Neuronal stem cell (in vitro differentiated cells): Measurements from ENCODE around the gene TSNAXIP1.

Experiments
- DNase-seq: peaks from one replicate; pipeline ENCODE4 v3.0.0-alpha.2; 2013; ENCODE audit warnings: low spot score
- H2AFZ ChIP-seq: one replicate; pipeline ENCODE4 v1.6.1; 2013; ENCODE audit warnings: mild to moderate bottlenecking, low read length, inconsistent platforms
- H2AK5ac ChIP-seq: 2 replicates; pipeline ENCODE4 v1.6.1; 2013; ENCODE audit warnings: low read depth, mild to moderate bottlenecking, inconsistent platforms, low read length, moderate library complexity, mixed read lengths
- H2BK120ac ChIP-seq: 2 replicates; pipeline ENCODE4 v1.6.1; 2013; ENCODE audit warnings: low read depth, mild to moderate bottlenecking, inconsistent platforms, low read length, moderate library complexity, mixed read lengths
- H2BK12ac ChIP-seq: one replicate; pipeline ENCODE4 v1.6.1; 2013; ENCODE audit warnings: low read length, inconsistent platforms
- H2BK15ac ChIP-seq: 2 replicates; pipeline ENCODE4 v1.6.1; 2013; ENCODE audit warnings: mild to moderate bottlenecking, low read length, inconsistent platforms, mixed read lengths
- H2BK5ac ChIP-seq: one replicate; pipeline ENCODE4 v1.6.1; 2013; ENCODE audit warnings: inconsistent platforms, mild to moderate bottlenecking, low read length, moderate library complexity
- H3K14ac ChIP-seq: one replicate; pipeline ENCODE4 v1.6.1; 2013; ENCODE audit warnings: low read length, inconsistent platforms
- H3K18ac ChIP-seq: 2 replicates; pipeline ENCODE4 v1.6.1; 2013; ENCODE audit warnings: low read length, inconsistent platforms
- H3K23ac ChIP-seq: 2 replicates; pipeline ENCODE4 v1.6.1; 2013; ENCODE audit warnings: low read depth, mild to moderate bottlenecking, mixed read lengths, low read length, inconsistent platforms; ENCODE audit not compliant: poor library complexity
- H3K27ac ChIP-seq: replicated peaks from 3 replicates; pipeline ENCODE4 v1.5.1; 2013; ENCODE audit warnings: low read length, inconsistent platforms
- H3K27me3 ChIP-seq, 3 experiments: 2 replicates each; pipeline ENCODE4 v1.6.1; 2013; ENCODE audit warnings: low read length in 3 of 3, mild to moderate bottlenecking in 2 of 3, inconsistent platforms in 1 of 3, low read depth in 1 of 3, mixed read lengths in 1 of 3, moderate library complexity in 1 of 3; ENCODE audit not compliant: control insufficient read depth in 3 of 3, insufficient read depth in 3 of 3
- H3K36me3 ChIP-seq, 2 donors: replicated peaks in 1 of 2; 2 replicates each; pipeline ENCODE4 v1.6.1; 2013; ENCODE audit warnings: low read length in 2 of 2; ENCODE audit not compliant: control insufficient read depth in 2 of 2, insufficient read depth in 2 of 2
- H3K4ac ChIP-seq: 2 replicates; pipeline ENCODE4 v1.6.1; 2013; ENCODE audit warnings: inconsistent platforms, mild to moderate bottlenecking, low read length, moderate library complexity
- H3K4me1 ChIP-seq, 2 donors: 1 replicate in 1 of 2; 2 replicates in 1 of 2; pipeline ENCODE4 v1.6.1; 2013; ENCODE audit warnings: low read length in 2 of 2, low read depth in 1 of 2; ENCODE audit not compliant: control insufficient read depth in 2 of 2, insufficient read depth in 1 of 2
- H3K4me2 ChIP-seq: one replicate; pipeline ENCODE4 v1.6.1; 2013; ENCODE audit warnings: mild to moderate bottlenecking, low read length, inconsistent platforms; ENCODE audit not compliant: insufficient read depth, poor library complexity, severe bottlenecking
- H3K4me3 ChIP-seq, 2 donors: 2 replicates each; pipeline ENCODE4 v1.5.1; 2013; ENCODE audit warnings: low read length in 2 of 2, mild to moderate bottlenecking in 2 of 2, inconsistent platforms in 1 of 2, moderate library complexity in 1 of 2
- H3K79me1 ChIP-seq: one replicate; pipeline ENCODE4 v1.6.1; 2013; ENCODE audit warnings: low read depth, mild to moderate bottlenecking, inconsistent platforms, low read length, moderate library complexity
- H3K9ac ChIP-seq: one replicate; pipeline ENCODE4 v1.6.1; 2013; ENCODE audit warnings: mild to moderate bottlenecking, low read depth, low read length, inconsistent platforms; ENCODE audit not compliant: poor library complexity
- H3K9me3 ChIP-seq, 2 donors: replicated peaks in 1 of 2; 2 replicates each; pipeline versions ENCODE3 to v1.6.1; 2013; ENCODE audit warnings: low read length in 2 of 2, mild to moderate bottlenecking in 2 of 2, inconsistent platforms in 1 of 2, low read depth in 1 of 2, mixed read lengths in 1 of 2, moderate library complexity in 1 of 2; ENCODE audit not compliant: control insufficient read depth in 2 of 2, insufficient read depth in 1 of 2
- H4K8ac ChIP-seq: one replicate; pipeline ENCODE4 v1.6.1; 2013; ENCODE audit warnings: low read depth, mild to moderate bottlenecking, inconsistent platforms, low read length, moderate library complexity
- H4K91ac ChIP-seq: one replicate; pipeline ENCODE4 v1.6.1; 2013; ENCODE audit warnings: low read length, low read depth, mild to moderate bottlenecking, inconsistent platforms; ENCODE audit not compliant: poor library complexity
- WGBS, 2 donors: extraction: QIAGEN DNeasy Blood & Tissue Kit; methylation state at CpG; one replicate each; pipeline ENCODE4 v1.1.7; 2013; ENCODE audit warnings: missing lambda C conversion rate in 2 of 2, mixed read lengths in 1 of 2; ENCODE audit not compliant: insufficient read length in 2 of 2, insufficient replicate concordance in 1 of 2; ENCODE audit errors: extremely low coverage in 2 of 2; 5-methylcytosine and 5-hydroxymethylcytosine counted together

Gene TSNAXIP1

DNA sequence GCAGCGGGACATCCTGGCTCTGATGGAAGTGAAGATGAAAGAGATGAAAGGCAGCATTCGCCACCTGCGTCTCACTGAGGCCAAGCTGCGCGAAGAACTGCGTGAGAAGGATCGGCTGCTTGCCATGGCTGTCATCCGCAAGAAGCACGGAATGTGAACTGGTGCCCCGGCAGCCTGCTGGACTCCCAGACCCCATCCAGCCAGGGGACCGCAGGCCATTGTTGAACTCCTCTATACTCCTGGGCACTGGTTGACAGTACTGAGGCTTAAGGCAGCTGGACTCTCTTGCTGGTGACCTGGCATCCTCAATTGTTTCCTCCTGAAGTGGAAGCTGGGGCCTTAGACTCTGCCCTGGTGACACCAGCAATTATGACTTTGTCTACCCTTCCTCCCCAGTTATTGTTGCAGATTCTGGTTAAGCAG, 36.7 kb downstream of the TSNAXIP1 start:
- H2BK15ac ChIP-seq: no peak overlapping the region
- peaks cover 14% of the 10 kb centered on the region for H3K79me1 ChIP-seq
- H2AFZ ChIP-seq: peak overlapping the region; percentile 100
- H3K4me1 ChIP-seq: peaks cover 22 to 23% of the 10 kb centered on the region in 2 donors
- H3K4ac ChIP-seq: no peak overlapping the region
- DNase-seq: no peak
- H2BK5ac ChIP-seq: no peak overlapping the region
- no peak overlapping the region for H2BK120ac ChIP-seq
- no peak overlapping the region for H2AK5ac ChIP-seq
- H3K9me3 ChIP-seq: no peaks in the 10 kb centered on the region
- no CpG with 5 or more reads among the region's 11 CpGs for WGBS, 2 donors
- H2BK12ac ChIP-seq: peak overlapping the region; percentile 36
- H3K27ac ChIP-seq: no peak overlapping the region
- H4K91ac ChIP-seq: no peak overlapping the region
- peak overlapping the region; percentile 79 for H3K18ac ChIP-seq
- peak overlapping the region; percentile 88 to 91 for H3K4me3 ChIP-seq
- H3K27me3 ChIP-seq: no peaks in the 10 kb centered on the region
- no peak overlapping the region for H4K8ac ChIP-seq
- H3K23ac ChIP-seq: peak overlapping the region; percentile 99
- H3K36me3 ChIP-seq: peaks cover 3 to 16% of the 10 kb centered on the region in 2 donors
- H3K14ac ChIP-seq: no peak overlapping the region
- peak overlapping the region; percentile 89 for H3K4me2 ChIP-seq
- H3K9ac ChIP-seq: peak overlapping the region; percentile 98

DNA sequence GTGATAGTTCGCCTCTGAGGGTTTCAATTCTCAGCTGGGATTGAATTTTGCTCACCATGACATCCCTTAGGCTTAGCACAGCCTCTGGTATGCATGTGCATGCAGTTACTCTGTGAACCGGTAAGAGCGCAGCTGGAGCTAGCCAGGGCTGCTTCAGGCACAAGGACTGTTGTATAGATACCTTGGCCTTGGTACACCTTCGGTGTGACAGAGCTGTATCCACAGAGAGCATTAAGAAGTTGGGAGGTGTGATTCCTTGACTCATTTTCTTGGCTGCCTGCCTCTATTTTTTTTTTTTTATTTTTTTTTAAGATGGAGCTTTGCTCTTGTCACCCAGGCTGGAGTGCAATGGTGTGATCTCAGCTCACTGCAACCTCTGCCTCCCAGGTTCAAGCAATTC, 37.8 kb downstream of the TSNAXIP1 start:
- H3K27ac ChIP-seq: no peak overlapping the region
- H3K4ac ChIP-seq: no peak overlapping the region
- H2AFZ ChIP-seq: no peak overlapping the region
- no CpG with 5 or more reads among the region's 4 CpGs for WGBS, 2 donors
- no peak overlapping the region for H2BK15ac ChIP-seq
- no peak overlapping the region for H3K4me2 ChIP-seq
- no peak overlapping the region for H2AK5ac ChIP-seq
- H3K79me1 ChIP-seq: peaks cover 14% of the 10 kb centered on the region
- H3K4me1 ChIP-seq: peaks cover 22 to 23% of the 10 kb centered on the region in 2 donors
- no peak overlapping the region for H3K23ac ChIP-seq
- no peak for DNase-seq
- no peak overlapping the region for H4K91ac ChIP-seq
- H3K36me3 ChIP-seq: peaks cover 4 to 23% of the 10 kb centered on the region in 2 donors
- no peaks in the 10 kb centered on the region for H3K9me3 ChIP-seq
- no peak overlapping the region for H2BK5ac ChIP-seq
- no peak overlapping the region for H3K18ac ChIP-seq
- H2BK12ac ChIP-seq: no peak overlapping the region
- H2BK120ac ChIP-seq: no peak overlapping the region
- no peak overlapping the region for H3K4me3 ChIP-seq
- H4K8ac ChIP-seq: no peak overlapping the region
- H3K9ac ChIP-seq: no peak overlapping the region
- H3K14ac ChIP-seq: no peak overlapping the region
- no peaks in the 10 kb centered on the region for H3K27me3 ChIP-seq

DNA sequence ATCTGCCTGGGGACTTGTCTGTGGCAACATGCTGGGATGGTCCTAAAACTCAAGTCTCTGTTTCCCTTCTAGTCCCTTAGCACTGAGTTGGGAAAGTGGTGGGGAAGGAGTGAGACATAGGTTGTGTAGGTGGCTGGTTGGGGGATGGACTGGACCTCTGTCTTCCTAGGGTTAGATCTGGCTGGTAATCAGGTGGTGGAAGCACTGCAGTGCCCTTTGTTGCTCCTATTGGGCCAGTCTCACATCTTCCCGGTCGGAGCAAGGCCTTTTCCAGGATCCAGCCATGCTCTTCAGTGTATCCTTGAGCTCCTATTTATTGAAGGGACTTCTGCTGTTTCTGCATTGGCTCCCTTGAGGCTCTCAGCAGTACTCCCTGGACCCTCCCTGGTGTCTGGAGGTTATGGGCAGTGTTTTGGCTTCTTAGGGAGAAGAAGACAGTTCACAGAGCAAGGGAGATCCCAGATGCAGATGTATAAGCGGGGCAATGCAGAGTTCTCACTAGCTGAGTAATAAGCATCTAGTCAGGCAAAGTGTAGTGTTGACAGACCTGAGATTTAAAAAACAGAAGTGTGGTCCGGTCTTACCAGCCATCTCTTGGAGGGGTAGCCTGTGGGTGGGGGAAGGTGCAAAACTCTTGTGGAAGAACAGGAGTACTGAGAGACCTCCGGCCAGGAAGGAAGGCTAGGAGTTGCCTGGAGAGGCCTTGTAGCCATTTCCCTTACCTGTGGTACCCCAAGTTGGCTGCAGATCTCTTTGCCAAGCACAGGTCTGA, 38.8 kb downstream of the TSNAXIP1 start:
- no peak overlapping the region for H4K91ac ChIP-seq

DNA sequence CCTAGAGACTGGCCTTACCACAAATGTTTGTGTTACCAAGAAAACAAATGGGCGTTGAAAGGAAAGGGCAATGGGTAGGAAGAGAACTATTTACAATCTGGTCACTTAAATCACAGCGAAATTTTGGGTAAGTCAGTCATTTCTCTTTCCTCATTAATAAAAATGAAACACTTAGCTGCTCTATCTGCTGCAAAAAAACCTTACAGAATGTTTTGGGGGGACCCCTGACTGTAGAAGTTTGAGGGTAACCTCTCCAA, 39.3 kb downstream of the TSNAXIP1 start:
- peak overlapping the region; percentile 82 to 97 for H3K4me3 ChIP-seq
- no peak overlapping the region for H4K8ac ChIP-seq
- DNase-seq: no peak
- no peaks in the 10 kb centered on the region for H3K9me3 ChIP-seq
- no peaks in the 10 kb centered on the region for H3K27me3 ChIP-seq
- no peak overlapping the region for H3K23ac ChIP-seq
- H3K4me2 ChIP-seq: peak overlapping the region; percentile 76
- H2BK120ac ChIP-seq: no peak overlapping the region
- H3K27ac ChIP-seq: peak overlapping the region; percentile 89
- H2BK12ac ChIP-seq: no peak overlapping the region
- no peak overlapping the region for H3K18ac ChIP-seq
- H2BK5ac ChIP-seq: peak overlapping the region; percentile 79
- WGBS, 2 donors: no CpG with 5 or more reads among the region's 2 CpGs
- H3K14ac ChIP-seq: no peak overlapping the region
- no peak overlapping the region for H2BK15ac ChIP-seq
- H4K91ac ChIP-seq: no peak overlapping the region
- peaks cover 14% of the 10 kb centered on the region for H3K79me1 ChIP-seq
- peaks cover 4 to 32% of the 10 kb centered on the region in 2 donors for H3K36me3 ChIP-seq
- H3K4ac ChIP-seq: no peak overlapping the region
- peak overlapping the region; percentile 32 for H3K9ac ChIP-seq
- H2AK5ac ChIP-seq: no peak overlapping the region
- peak overlapping the region; percentile 81 for H2AFZ ChIP-seq
- H3K4me1 ChIP-seq: peaks cover 22 to 23% of the 10 kb centered on the region in 2 donors

More for the DNA sequence above, 38.8 kb downstream of the TSNAXIP1 start:
- Histone ChIP-seq H3K23ac (no peak overlapping the region), H3K9ac (peak overlapping the region; percentile 32), H2BK5ac (no peak overlapping the region), H3K27ac (peak overlapping the region; percentile 89), H3K9me3 (no peaks in the 10 kb centered on the region), H4K8ac (no peak overlapping the region), H3K36me3 (peaks cover 4 to 30% of the 10 kb centered on the region in 2 donors), H2BK15ac (no peak overlapping the region), H3K14ac (no peak overlapping the region), H3K27me3 (no peaks in the 10 kb centered on the region), H3K4me3 (peak overlapping the region in 1 of 2 donors; percentile 97), H2BK120ac (no peak overlapping the region), H3K4me1 (peaks cover 22 to 23% of the 10 kb centered on the region in 2 donors), H2AK5ac (peak overlapping the region; percentile 49), H2BK12ac (no peak overlapping the region), H3K79me1 (peaks cover 14% of the 10 kb centered on the region), H3K18ac (no peak overlapping the region), H3K4me2 (peak overlapping the region; percentile 76), H3K4ac (no peak overlapping the region), H2AFZ (peak overlapping the region; percentile 81)
- DNase-seq: no peak
- no CpG with 5 or more reads among the region's 5 CpGs for WGBS, 2 donors
